Keratinocyte (primary cell): ENCODE data around the gene DONSON. TPM values are rescaled to one million over a fixed set of nuclear protein-coding genes. Genes with fewer than 3 reads are reported as not detected.

ENCODE experiments used
- DNase-seq: peaks from one replicate; pipeline ENCODE4 v3.0.0-alpha.2; 2011; ENCODE audit warnings: low read depth, missing footprints, low spot score
- FAIRE-seq: peaks from 2 replicates; lab custom pipeline; 2011; peaks lifted over from hg19 to GRCh38; lab: Jason Lieb, UNC
- H2AFZ ChIP-seq: 2 replicates; pipeline ENCODE4 v1.6.0; 2012; ENCODE audit warnings: low read length, control low read depth, inconsistent platforms; ENCODE audit not compliant: control insufficient read depth
- H3K27ac ChIP-seq: 2 replicates; pipeline ENCODE4 v1.5.1; 2011; ENCODE audit warnings: low read length; ENCODE audit not compliant: control insufficient read depth, insufficient read depth
- H3K27me3 ChIP-seq: 3 replicates; pipeline ENCODE4 v1.6.0; 2011; ENCODE audit warnings: low read length; ENCODE audit not compliant: control insufficient read depth, insufficient read depth; ENCODE audit errors: extremely low read depth
- H3K36me3 ChIP-seq, 2 experiments: 2 replicates in 1 of 2; 3 replicates in 1 of 2; pipeline ENCODE4 v1.5.1; 2011; ENCODE audit warnings: low read length in 2 of 2, mild to moderate bottlenecking in 1 of 2; ENCODE audit not compliant: control insufficient read depth in 2 of 2, insufficient read depth in 2 of 2; ENCODE audit errors: extremely low read depth in 1 of 2
- H3K4me1 ChIP-seq: 3 replicates; pipeline ENCODE4 v1.5.1; 2011; ENCODE audit warnings: low read length; ENCODE audit not compliant: control insufficient read depth, insufficient read depth; ENCODE audit errors: extremely low read depth
- H3K4me2 ChIP-seq: 3 replicates; pipeline ENCODE4 v1.6.0; 2011; ENCODE audit warnings: low read depth, low read length; ENCODE audit not compliant: control insufficient read depth, insufficient read depth; ENCODE audit errors: extremely low read depth
- H3K4me3 ChIP-seq, 3 experiments: fragments of 200-600 bp in 1 of 3; sonication (generic) in 1 of 3; 2 replicates in 2 of 3; 3 replicates in 1 of 3; pipeline ENCODE4 v1.5.1; 2011 to 2016; ENCODE audit warnings: low read length in 3 of 3, mild to moderate bottlenecking in 3 of 3, control low read depth in 2 of 3, inconsistent platforms in 1 of 3, low read depth in 1 of 3, mixed read lengths in 1 of 3, mixed run types in 1 of 3, moderate library complexity in 1 of 3; ENCODE audit not compliant: control insufficient read depth in 2 of 3, insufficient read depth in 2 of 3; ENCODE audit errors: extremely low read depth in 1 of 3
- H3K79me2 ChIP-seq: 2 replicates; pipeline ENCODE4 v1.6.0; 2012; ENCODE audit warnings: low read length; ENCODE audit not compliant: control insufficient read depth, insufficient read depth
- H3K9ac ChIP-seq: 3 replicates; pipeline ENCODE4 v1.6.0; 2011; ENCODE audit warnings: low read length; ENCODE audit not compliant: control insufficient read depth, insufficient read depth; ENCODE audit errors: extremely low read depth
- H3K9me1 ChIP-seq: 3 replicates; pipeline ENCODE4 v1.6.0; 2011; ENCODE audit warnings: low read length; ENCODE audit not compliant: control insufficient read depth, insufficient read depth; ENCODE audit errors: extremely low read depth
- H3K9me3 ChIP-seq: 2 replicates; pipeline ENCODE4 v1.5.1; 2012; ENCODE audit warnings: low read depth, low read length; ENCODE audit not compliant: control insufficient read depth
- H4K20me1 ChIP-seq: 3 replicates; pipeline ENCODE4 v1.6.0; 2011; ENCODE audit warnings: low read length; ENCODE audit not compliant: control insufficient read depth, insufficient read depth; ENCODE audit errors: extremely low read depth
- CTCF ChIP-seq, 3 experiments: IDR thresholded peaks in 1 of 3; conservative IDR thresholded peaks in 1 of 3; optimal IDR thresholded peaks in 1 of 3; 2 replicates in 2 of 3; 3 replicates in 1 of 3; pipeline versions ENCODE3 to v1.5.1; 2011; ENCODE audit warnings: low read length in 3 of 3, mild to moderate bottlenecking in 3 of 3, moderate library complexity in 2 of 3, control low read depth in 1 of 3, inconsistent platforms in 1 of 3; ENCODE audit not compliant: insufficient read depth in 2 of 3; ENCODE audit errors: extremely low read depth in 1 of 3
- EZH2 ChIP-seq: IDR thresholded peaks from one replicate; pipeline ENCODE4 v1.6.1; 2012; ENCODE audit warnings: inconsistent platforms, mild to moderate bottlenecking, low read length, moderate library complexity
- dilution Hi-C: fragments of 300-500 bp; cut with MboI; formaldehyde crosslinking; loops from one replicate; pipeline ENCODE4 v1.7.0; 2020; ENCODE audit warnings: low sequenced_read_pairs; ENCODE audit not compliant: extremely low pct_ligation_motif_present
- polyA plus RNA-seq, 5 experiments: library from polyadenylated mRNA; depleted of rRNA in 3 of 5; stranded (reverse) in 3 of 5; stranded (forward) in 1 of 5; unstranded in 1 of 5; fragments of >200 nt; gene quantifications; 1 replicate in 1 of 5; 2 replicates in 3 of 5; 3 replicates in 1 of 5; pipeline versions ENCODE4 v1.2.1 to v1.2.3, GENCODE V29; 2011 to 2012; ENCODE audit warnings: missing spikeins in 2 of 5, low read depth in 1 of 5, low replicate concordance in 1 of 5

DONSON gene
- polyA plus RNA-seq, 1 donor (not counting 4 experiments of a cell fraction or from before 2014, with no cell fraction given), result 17.0 TPM

GRCh38 chr21:33537212-33537611 is 51.3 kb downstream of the DONSON start:
- H3K27ac ChIP-seq, result no peak overlapping the region
- H3K4me3 ChIP-seq, result no peak overlapping the region
- no peak overlapping the region for H2AFZ ChIP-seq
- dilution Hi-C loops, result no loop called here
- H3K9me3 ChIP-seq, result no peaks in the 10 kb centered on the region
- H3K79me2 ChIP-seq, result peaks cover 55% of the 10 kb centered on the region
- H3K9me1 ChIP-seq, result no peaks in the 10 kb centered on the region
- H3K27me3 ChIP-seq, result no peaks in the 10 kb centered on the region
- TF ChIP-seq CTCF (optimal IDR thresholded peaks at IDR 0.05 in 1 of 3, IDR thresholded peaks at IDR 0.05 in 1 of 3, conservative IDR thresholded peaks at IDR 0.05 in 1 of 3; ENCODE audit: extremely low read depth in 1 of 3, insufficient read depth in 2 of 3, low read length in 3 of 3), result no peak
- TF ChIP-seq EZH2, result no peak
- peaks cover 3% of the 10 kb centered on the region for H4K20me1 ChIP-seq
- DNase-seq (no peak), FAIRE-seq (no peak)
- no peak overlapping the region for H3K4me2 ChIP-seq
- no peak overlapping the region for H3K9ac ChIP-seq
- H3K4me1 ChIP-seq, result peaks cover 11% of the 10 kb centered on the region
- peaks cover 27 to 28% of the 10 kb centered on the region in 2 experiments for H3K36me3 ChIP-seq

GRCh38 chr21:33531007-33531406 is 57.5 kb downstream of the DONSON start:
- H3K9ac ChIP-seq, result no peak overlapping the region
- dilution Hi-C loops, result no loop called here
- H3K4me2 ChIP-seq, result no peak overlapping the region
- H3K9me1 ChIP-seq, result no peaks in the 10 kb centered on the region
- TF ChIP-seq EZH2, result no peak
- TF ChIP-seq CTCF (optimal IDR thresholded peaks at IDR 0.05 in 1 of 3, IDR thresholded peaks at IDR 0.05 in 1 of 3, conservative IDR thresholded peaks at IDR 0.05 in 1 of 3; ENCODE audit: extremely low read depth in 1 of 3, insufficient read depth in 2 of 3, low read length in 3 of 3), result no peak
- peaks cover 1% of the 10 kb centered on the region for H3K79me2 ChIP-seq
- no peak overlapping the region for H3K27ac ChIP-seq
- H3K36me3 ChIP-seq, result peaks cover 32 to 62% of the 10 kb centered on the region in 2 experiments
- no peak for FAIRE-seq
- H3K4me1 ChIP-seq, result no peaks in the 10 kb centered on the region
- H4K20me1 ChIP-seq, result no peaks in the 10 kb centered on the region
- no peak overlapping the region for H3K4me3 ChIP-seq
- no peak overlapping the region for H2AFZ ChIP-seq
- DNase-seq, result no peak
- no peaks in the 10 kb centered on the region for H3K27me3 ChIP-seq
- H3K9me3 ChIP-seq, result no peaks in the 10 kb centered on the region

Other genes starting within 250 kb of the DONSON start
- 89.5 to 102 TPM (median 94.3 TPM) in 3 replicates for gene IFNGR2, start 185.3 kb downstream of the DONSON start, polyA plus RNA-seq
- 20.9 to 39.7 TPM (median 25.5 TPM) in 3 replicates for gene TMEM50B, start 108.7 kb downstream of the DONSON start, polyA plus RNA-seq
- 0.91 to 1.4 TPM (median 1.1 TPM) in 3 replicates for gene DNAJC28, start 97.0 kb downstream of the DONSON start, polyA plus RNA-seq
- gene GART, start 46.6 kb downstream of the DONSON start, polyA plus RNA-seq, result 26.8 to 50.3 TPM (median 31.1 TPM) in 3 replicates
- gene SON, start 45.6 kb downstream of the DONSON start, polyA plus RNA-seq, result 67.9 to 104 TPM (median 96.0 TPM) in 3 replicates
- 34.5 to 48.9 TPM (median 35.7 TPM) in 3 replicates for gene CRYZL1, start 53.1 kb upstream of the DONSON start, polyA plus RNA-seq
- gene ITSN1, start 53.8 kb upstream of the DONSON start, polyA plus RNA-seq, result 31.1 to 60.0 TPM (median 34.3 TPM) in 3 replicates